ENCODE measurements around the gene CD300H.

DNA sequence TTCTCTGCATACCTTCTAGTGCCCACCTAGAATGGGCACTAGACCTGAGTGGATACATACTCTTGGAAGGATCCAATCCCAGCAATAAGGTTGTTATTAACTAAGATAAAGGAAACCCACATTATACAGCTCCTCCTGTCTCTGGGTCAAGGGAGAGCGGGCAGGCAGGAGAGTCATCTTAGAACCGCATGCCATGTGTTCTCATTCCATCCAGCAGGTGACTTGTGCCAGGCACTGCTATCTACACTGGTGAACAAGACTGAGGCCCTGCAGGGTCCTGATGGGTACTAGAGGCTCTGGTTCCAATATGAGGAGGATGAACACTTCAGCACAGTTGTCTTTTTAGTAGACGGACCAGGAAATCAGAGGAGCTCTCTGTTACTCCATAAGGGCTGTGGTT is 5.9 kb upstream of the CD300H start:
- TF ChIP-seq, protein P1, sequence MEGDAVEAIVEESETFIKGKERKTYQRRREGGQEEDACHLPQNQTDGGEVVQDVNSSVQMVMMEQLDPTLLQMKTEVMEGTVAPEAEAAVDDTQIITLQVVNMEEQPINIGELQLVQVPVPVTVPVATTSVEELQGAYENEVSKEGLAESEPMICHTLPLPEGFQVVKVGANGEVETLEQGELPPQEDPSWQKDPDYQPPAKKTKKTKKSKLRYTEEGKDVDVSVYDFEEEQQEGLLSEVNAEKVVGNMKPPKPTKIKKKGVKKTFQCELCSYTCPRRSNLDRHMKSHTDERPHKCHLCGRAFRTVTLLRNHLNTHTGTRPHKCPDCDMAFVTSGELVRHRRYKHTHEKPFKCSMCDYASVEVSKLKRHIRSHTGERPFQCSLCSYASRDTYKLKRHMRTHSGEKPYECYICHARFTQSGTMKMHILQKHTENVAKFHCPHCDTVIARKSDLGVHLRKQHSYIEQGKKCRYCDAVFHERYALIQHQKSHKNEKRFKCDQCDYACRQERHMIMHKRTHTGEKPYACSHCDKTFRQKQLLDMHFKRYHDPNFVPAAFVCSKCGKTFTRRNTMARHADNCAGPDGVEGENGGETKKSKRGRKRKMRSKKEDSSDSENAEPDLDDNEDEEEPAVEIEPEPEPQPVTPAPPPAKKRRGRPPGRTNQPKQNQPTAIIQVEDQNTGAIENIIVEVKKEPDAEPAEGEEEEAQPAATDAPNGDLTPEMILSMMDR (IDR thresholded peaks at IDR 0.05; ENCODE audit: low read length) = no peak
- no peak for TF ChIP-seq EZH2 (IDR thresholded peaks at IDR 0.05; ENCODE audit: borderline replicate concordance, low read length)
